Pancreas (tissue), 10 donors: ENCODE measurements around the gene PEX14. TPM values are rescaled to one million over a fixed set of nuclear protein-coding genes. Genes with fewer than 3 reads are reported as not detected.
A peak's percentile ranks its signal among the peaks of the same experiment; 100 is the strongest.

Experiments used
- ATAC-seq, 4 donors: fragments of 200-7000 bp; cut with Tn5 transposase; one replicate each; pipeline versions ENCODE4 v1.8.0 to v1.9.1; 2020; ENCODE audit warnings: mild to moderate bottlenecking in 4 of 4, moderate library complexity in 4 of 4
- DNase-seq, 6 donors: peaks; one replicate each; pipeline ENCODE4 v3.0.0-alpha.2; 2020
- FAIRE-seq: peaks from 2 replicates; lab custom pipeline; 2012; peaks lifted over from hg19 to GRCh38; lab: Jason Lieb, UNC
- H3K27ac ChIP-seq, 4 donors: fragments of 200-600 bp; sonication (generic); 1 replicate in 3 of 4; 2 replicates in 1 of 4; pipeline versions ENCODE4 v1.5.0 to v1.8.0; 2020
- H3K27me3 ChIP-seq, 4 donors: fragments of 200-600 bp; one replicate each; pipeline ENCODE4 v1.8.0; 2021
- H3K36me3 ChIP-seq, 3 donors: fragments of 200-600 bp; sonication (generic) in 1 of 3; one replicate each; pipeline versions ENCODE4 v1.5.0 to v1.8.0; 2020 to 2021
- H3K4me1 ChIP-seq, 3 donors: fragments of 200-600 bp; one replicate each; pipeline ENCODE4 v1.8.0; 2021
- H3K4me3 ChIP-seq, 4 donors: fragments of 200-600 bp; sonication (generic) in 2 of 4; one replicate each; pipeline versions ENCODE4 v1.5.0 to v1.8.0; 2020 to 2021
- H3K9me3 ChIP-seq, 4 donors: fragments of 200-600 bp; one replicate each; pipeline ENCODE4 v1.8.0; 2021
- WGBS, 2 donors: extraction: QIAGEN DNeasy Blood & Tissue Kit; methylation state at CpG; one replicate each; pipeline ENCODE4 v1.1.7; 2013; 5-methylcytosine and 5-hydroxymethylcytosine counted together
- intact Hi-C, 3 donors: fragments of 100-400 bp; cut with DNase I; formaldehyde crosslinking; loops; one replicate each; pipeline versions ENCODE4 v1.11.1 to v1.14.2; 2022
- polyA plus RNA-seq, 2 donors: library from polyadenylated mRNA; stranded (reverse); fragments of 200-250 nt; gene quantifications; one replicate each; pipeline ENCODE4 v1.2.3, GENCODE V29; 2013
- total RNA-seq, 6 donors: library from RNA; stranded (reverse); fragmentation: NEBNext Ultra II Directional in 4 of 6; extraction: Animal tissue kit (Norgen Biotek cat#: 25700) in 4 of 6; gene quantifications; one replicate each; pipeline versions ENCODE4 v1.2.1 to v1.2.4, GENCODE V29; 2021 to 2023
- TF ChIP-seq, protein P1 (sequence below), 4 donors: fragments of 200-600 bp; sonication (generic) in 3 of 4; IDR thresholded peaks; one replicate each; pipeline versions ENCODE4 v1.5.0 to v1.8.0; 2021; ENCODE audit warnings: antibody characterized with exemption in 4 of 4
- donor health status: healthy with polysubstance abuse.
- donor health status: DM: no; HTN: no; CAD: no; lungs with moderate emphysema.
- donor health status: DM: no; HTN: no; CAD: no.
- donor health status: control.
- donor health status: control.
- donor health status: Bipolar disorder and iron deficiency.
- donor health status: DM: yes; HTN: yes; CAD: no.
- donor health status: DM: no; HTN: no; CAD: no.
- donor health status: DM: no; HTN: no; CAD: no.
- donor health status: DM: yes; HTN: yes; CAD: no.

Gene PEX14
- total and polyA plus RNA-seq, 8 donors: 6.0 to 12.8 (median 8.2) TPM

DNA sequence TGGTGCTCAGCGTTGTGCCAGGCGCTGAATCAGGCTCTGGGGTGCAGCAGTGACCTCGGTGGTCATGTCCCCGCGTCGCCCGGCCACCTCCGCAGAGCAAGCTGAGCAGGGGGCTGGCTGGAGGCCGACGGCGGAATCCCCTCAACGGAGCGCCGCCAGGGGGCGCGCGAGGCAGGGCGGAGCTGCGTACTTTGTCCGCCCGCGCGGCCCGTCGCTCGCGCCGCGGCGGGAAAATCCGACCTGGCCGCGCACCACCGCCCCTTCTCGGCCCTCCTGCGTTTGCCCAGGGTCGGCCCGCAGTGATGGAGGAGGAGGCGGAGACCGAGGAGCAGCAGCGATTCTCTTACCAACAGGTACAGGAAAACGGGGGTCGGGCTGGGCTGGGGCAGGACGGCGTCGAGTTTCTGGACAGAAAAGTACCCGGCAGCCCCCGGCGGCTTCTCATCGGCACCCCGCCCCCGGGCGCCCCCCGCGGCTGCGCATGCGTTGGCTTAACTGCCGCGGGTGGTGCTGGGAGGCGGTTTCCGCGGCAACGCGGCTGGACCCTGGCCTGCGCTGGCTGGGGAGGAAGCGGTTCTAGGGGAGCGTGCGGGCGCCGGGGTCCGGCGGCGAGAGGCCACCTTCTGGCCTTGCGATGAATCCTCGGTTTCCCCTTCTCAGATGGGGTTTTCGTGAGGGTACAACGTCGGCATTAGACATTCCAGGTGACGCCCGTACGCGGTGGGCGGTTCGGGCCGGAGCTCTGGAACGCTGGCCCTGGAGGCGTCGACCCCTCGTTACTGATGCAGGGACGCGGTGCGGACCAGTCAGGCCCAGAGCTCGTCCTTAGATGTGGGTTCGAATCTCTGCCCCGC lies 44.3 kb upstream of the PEX14 start, which contains the start of gene CENPS:
Gene CENPS, plus strand, starts transcription at position 218 of the 854 bp plus-strand sequence. Its CDS starts 85 bp downstream, at position 303.
- Histone ChIP-seq H3K27ac (peak within 1 kb of the TSS in 1 of 4 donors; percentile 30), H3K4me3 (peak within 1 kb of the TSS; percentile 49 to 83 (median 59)), H3K9me3 (no peaks in the 10 kb centered on the region), H3K36me3 (no peaks in the 10 kb centered on the region), H3K4me1 (peaks cover 0 to 5% (median 5%) of the 10 kb centered on the region in 3 donors), H3K27me3 (no peaks in the 10 kb centered on the region)
- TF ChIP-seq, protein P1, sequence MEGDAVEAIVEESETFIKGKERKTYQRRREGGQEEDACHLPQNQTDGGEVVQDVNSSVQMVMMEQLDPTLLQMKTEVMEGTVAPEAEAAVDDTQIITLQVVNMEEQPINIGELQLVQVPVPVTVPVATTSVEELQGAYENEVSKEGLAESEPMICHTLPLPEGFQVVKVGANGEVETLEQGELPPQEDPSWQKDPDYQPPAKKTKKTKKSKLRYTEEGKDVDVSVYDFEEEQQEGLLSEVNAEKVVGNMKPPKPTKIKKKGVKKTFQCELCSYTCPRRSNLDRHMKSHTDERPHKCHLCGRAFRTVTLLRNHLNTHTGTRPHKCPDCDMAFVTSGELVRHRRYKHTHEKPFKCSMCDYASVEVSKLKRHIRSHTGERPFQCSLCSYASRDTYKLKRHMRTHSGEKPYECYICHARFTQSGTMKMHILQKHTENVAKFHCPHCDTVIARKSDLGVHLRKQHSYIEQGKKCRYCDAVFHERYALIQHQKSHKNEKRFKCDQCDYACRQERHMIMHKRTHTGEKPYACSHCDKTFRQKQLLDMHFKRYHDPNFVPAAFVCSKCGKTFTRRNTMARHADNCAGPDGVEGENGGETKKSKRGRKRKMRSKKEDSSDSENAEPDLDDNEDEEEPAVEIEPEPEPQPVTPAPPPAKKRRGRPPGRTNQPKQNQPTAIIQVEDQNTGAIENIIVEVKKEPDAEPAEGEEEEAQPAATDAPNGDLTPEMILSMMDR (IDR thresholded peaks at IDR 0.05): peak; percentile 93 to 98 (median 97)
- intact Hi-C loops: loop anchor here in 1 of 3 donors (5.0 kb wide), 1 partner anchor 62 kb away; no protein-coding TSS in a partner anchor
- ATAC-seq (peak; percentile 95 to 98 (median 98)), FAIRE-seq (no peak), DNase-seq (peak; percentile 88 to 98 (median 94))
- WGBS, 2 donors: 0% methylated on average over 60 to 95 of the region's 95 CpGs

DNA sequence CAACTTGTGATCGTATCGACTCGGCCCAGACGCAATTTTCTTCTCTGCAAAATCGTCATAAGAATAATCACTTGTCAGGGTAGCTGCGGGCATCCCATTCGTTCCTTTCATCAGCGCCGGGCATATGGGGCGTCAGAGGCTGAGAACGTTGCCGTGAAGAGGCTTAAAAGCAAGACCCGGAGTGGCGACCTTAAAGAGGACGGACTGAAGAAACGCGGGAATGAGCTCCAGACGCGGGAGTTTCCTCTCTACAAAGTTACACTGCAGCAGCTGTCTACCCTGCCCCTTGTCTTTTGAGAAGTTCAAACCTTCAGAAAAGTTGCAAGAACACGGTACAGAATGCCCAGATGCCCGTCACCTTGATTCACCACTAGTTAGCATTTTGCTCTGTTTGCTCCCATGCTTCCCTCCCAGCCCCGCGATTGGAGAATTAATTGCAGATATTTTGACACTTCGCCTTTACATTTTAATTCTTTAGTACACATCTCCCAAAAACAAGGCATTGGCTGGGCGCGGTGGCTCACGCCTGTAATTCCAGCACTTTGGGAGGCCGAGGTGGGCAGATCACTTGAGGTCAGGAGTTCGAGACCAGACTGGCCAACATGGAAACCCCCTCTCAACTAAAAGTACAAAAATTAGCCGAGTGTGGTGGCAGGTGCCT lies 43.5 kb upstream of the PEX14 start:
- peak in 2 of 4 donors; percentile 0 to 1 for ATAC-seq

DNA sequence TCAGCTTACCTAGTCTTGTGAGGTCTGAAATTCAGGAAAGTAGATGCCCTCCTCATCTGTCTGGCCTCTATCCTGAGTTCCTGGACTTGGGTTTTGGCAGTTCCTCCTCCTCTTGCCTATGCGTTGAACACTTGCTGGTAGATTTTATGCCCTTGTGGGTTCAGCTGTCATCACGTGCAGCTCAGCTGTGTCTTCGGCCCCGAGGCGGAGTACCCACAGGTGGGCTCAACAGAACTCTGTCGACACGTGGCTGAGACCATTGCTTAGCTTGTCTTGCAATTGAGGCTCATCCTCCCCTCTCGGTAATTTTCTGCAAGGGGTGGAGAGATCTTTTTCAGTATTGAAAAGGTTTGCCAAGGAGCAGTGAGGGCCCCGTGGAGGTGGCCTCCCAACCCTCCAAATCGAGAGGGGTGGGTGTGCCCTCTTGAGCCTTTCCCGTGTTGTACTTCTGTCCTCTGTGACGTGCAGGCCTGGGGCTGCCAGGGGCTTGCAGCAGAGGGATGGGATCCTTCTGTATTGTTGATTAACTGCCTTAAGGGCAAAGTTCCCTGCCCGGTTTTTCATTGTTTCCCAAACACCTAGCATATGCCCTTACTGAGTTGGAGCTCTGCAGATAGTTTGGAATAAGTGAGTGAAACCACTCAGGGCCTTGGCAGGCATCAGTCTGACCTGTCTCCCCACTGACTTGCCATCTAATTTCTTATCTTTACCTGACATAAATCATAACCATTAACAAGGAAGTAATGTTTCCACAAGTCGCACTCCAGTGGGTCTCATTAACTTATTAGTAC lies 41.6 kb upstream of the PEX14 start:
- DNase-seq: no peak
- TF ChIP-seq, protein P1 (IDR thresholded peaks at IDR 0.05): no peak
- ATAC-seq: no peak
- no peak overlapping the region for H3K4me3 ChIP-seq
- peaks cover 0 to 5% (median 5%) of the 10 kb centered on the region in 3 donors for H3K4me1 ChIP-seq
- H3K27me3 ChIP-seq: no peaks in the 10 kb centered on the region
- intact Hi-C loops: loop anchor here in 1 of 3 donors (5.0 kb wide), 1 partner anchor 59 kb away; no protein-coding TSS in a partner anchor
- FAIRE-seq: no peak
- H3K27ac ChIP-seq: no peak overlapping the region
- H3K36me3 ChIP-seq: no peaks in the 10 kb centered on the region
- H3K9me3 ChIP-seq: no peaks in the 10 kb centered on the region
- 66 to 72% methylated on average over 14 of the region's 14 CpGs for WGBS, 2 donors

More for the DNA sequence above, 43.5 kb upstream of the PEX14 start:
- intact Hi-C loops: loop anchor here in 1 of 3 donors (5.0 kb wide), 1 partner anchor 61 kb away; no protein-coding TSS in a partner anchor
- H3K9me3 ChIP-seq: no peaks in the 10 kb centered on the region
- H3K36me3 ChIP-seq: no peaks in the 10 kb centered on the region
- no peak overlapping the region for H3K27ac ChIP-seq
- H3K4me1 ChIP-seq: peaks cover 0 to 5% (median 5%) of the 10 kb centered on the region in 3 donors
- H3K27me3 ChIP-seq: no peaks in the 10 kb centered on the region
- FAIRE-seq: no peak
- TF ChIP-seq, protein P1 (IDR thresholded peaks at IDR 0.05): no peak
- no peak for DNase-seq
- peak overlapping the region; percentile 49 to 83 (median 59) for H3K4me3 ChIP-seq
- 15 to 16% methylated on average over 30 of the region's 30 CpGs for WGBS, 2 donors

DNA sequence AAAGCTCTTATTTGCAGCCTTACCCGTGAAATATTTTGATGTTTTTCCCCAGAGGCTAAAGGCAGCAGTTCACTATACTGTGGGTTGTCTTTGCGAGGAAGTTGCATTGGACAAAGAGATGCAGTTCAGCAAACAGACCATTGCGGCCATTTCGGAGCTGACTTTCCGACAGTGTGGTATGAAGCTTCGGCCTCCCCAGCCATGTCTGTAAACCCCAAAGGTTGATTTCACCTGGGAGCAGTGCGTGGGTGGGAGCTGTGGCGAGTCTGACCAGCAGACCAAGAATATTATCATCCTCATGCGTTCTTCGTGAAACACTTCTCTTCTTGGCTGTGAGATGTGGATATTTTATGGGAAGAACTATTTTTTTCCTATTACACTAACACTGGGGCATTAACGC lies 41.0 kb upstream of the PEX14 start:
- DNase-seq: no peak
- 86% methylated on average over 11 of the region's 11 CpGs for WGBS, 2 donors
- Histone ChIP-seq H3K36me3 (no peaks in the 10 kb centered on the region), H3K27me3 (no peaks in the 10 kb centered on the region), H3K27ac (no peak overlapping the region), H3K4me3 (no peak overlapping the region), H3K9me3 (no peaks in the 10 kb centered on the region), H3K4me1 (peaks cover 0 to 5% (median 5%) of the 10 kb centered on the region in 3 donors)
- no peak for FAIRE-seq
- intact Hi-C loops: loop anchor here in 1 of 3 donors (5.0 kb wide), 1 partner anchor 59 kb away; no protein-coding TSS in a partner anchor
- no peak for ATAC-seq
- TF ChIP-seq, protein P1 (IDR thresholded peaks at IDR 0.05): no peak
